ENCODE measurements around the gene MAGEB10.

MAGEB10 gene

DNA sequence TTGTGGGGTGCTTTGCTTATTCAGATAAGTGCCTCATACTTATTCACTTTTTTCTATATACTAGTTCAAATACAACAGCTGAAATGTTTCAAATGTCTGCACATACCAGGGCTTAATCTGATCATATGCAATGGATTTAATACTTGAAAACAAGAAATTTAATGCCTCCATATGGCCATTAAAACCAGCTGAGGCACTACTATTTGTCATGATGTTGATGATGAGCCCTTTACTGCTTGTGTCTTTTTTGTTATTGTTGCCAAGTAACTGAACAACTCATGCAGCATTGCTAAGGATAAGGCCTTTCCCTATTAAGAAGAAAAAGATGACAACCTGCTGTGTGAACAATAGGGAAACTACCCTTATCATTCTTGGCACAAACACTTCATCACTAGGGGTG, 52.5 kb downstream of the MAGEB10 start:
- DNase-seq (ENCODE audit: low read depth), result no peak
- H3K4me3 ChIP-seq (ENCODE audit: control insufficient read depth, low read depth, low read length), result no peak overlapping the region
- TF ChIP-seq, protein P1, sequence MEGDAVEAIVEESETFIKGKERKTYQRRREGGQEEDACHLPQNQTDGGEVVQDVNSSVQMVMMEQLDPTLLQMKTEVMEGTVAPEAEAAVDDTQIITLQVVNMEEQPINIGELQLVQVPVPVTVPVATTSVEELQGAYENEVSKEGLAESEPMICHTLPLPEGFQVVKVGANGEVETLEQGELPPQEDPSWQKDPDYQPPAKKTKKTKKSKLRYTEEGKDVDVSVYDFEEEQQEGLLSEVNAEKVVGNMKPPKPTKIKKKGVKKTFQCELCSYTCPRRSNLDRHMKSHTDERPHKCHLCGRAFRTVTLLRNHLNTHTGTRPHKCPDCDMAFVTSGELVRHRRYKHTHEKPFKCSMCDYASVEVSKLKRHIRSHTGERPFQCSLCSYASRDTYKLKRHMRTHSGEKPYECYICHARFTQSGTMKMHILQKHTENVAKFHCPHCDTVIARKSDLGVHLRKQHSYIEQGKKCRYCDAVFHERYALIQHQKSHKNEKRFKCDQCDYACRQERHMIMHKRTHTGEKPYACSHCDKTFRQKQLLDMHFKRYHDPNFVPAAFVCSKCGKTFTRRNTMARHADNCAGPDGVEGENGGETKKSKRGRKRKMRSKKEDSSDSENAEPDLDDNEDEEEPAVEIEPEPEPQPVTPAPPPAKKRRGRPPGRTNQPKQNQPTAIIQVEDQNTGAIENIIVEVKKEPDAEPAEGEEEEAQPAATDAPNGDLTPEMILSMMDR (IDR thresholded peaks at IDR 0.05; ENCODE audit: control insufficient read depth, insufficient read depth, low read depth, low read length, missing control alignments), result no peak

DNA sequence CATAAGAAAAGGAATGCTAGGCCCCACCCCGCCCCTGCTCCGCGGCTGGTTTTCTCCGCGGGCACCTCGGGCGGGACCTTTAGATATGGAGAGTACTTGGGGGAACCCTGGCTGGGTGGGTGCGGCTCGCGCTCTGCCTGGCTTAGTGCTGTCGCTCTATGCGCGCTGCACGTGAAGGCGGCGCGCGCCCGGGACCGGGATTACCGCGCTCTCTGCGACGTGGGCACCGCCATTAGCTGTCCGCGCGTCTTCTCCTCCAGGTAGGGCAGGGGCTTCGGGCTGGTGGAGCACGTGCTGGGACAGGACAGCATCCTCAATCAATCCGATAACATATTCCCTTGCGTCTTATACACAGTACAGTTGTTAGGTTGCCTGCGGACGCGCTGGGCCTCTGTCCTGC, 56.0 kb downstream of the MAGEB10 start:
- TF ChIP-seq, protein P1 (IDR thresholded peaks at IDR 0.05; ENCODE audit: control insufficient read depth, insufficient read depth, low read depth, low read length, missing control alignments), result no peak
- no peak overlapping the region for H3K4me3 ChIP-seq (ENCODE audit: control insufficient read depth, low read depth, low read length)
- no peak for DNase-seq (ENCODE audit: low read depth)
